Kidney epithelial cell (primary cell): Measurements from ENCODE around the gene CIZ1. TPM values are rescaled to one million over a fixed set of nuclear protein-coding genes. Genes with fewer than 3 reads are reported as not detected.
"Not testable (repeated sequence)": the region's sequence is repeated elsewhere in the genome, so short reads cannot be mapped to it uniquely, and the experiment has no call there.

Source experiments
- DNase-seq: peaks from one replicate; pipeline ENCODE4 v3.0.0-alpha.2; 2010; ENCODE audit warnings: low read depth
- H3K27me3 ChIP-seq: 2 replicates; pipeline ENCODE4 v1.6.0; 2011; ENCODE audit warnings: low read length; ENCODE audit not compliant: control insufficient read depth, insufficient read depth
- H3K36me3 ChIP-seq: 2 replicates; pipeline ENCODE4 v1.5.1; 2011; ENCODE audit warnings: low read length; ENCODE audit not compliant: control insufficient read depth, insufficient read depth
- H3K4me3 ChIP-seq: 2 replicates; pipeline ENCODE4 v1.5.1; 2011; ENCODE audit warnings: low read depth, mild to moderate bottlenecking, control low read depth, low read length
- CTCF ChIP-seq: IDR thresholded peaks from 2 replicates; pipeline ENCODE4 v1.5.1; 2011; ENCODE audit warnings: mild to moderate bottlenecking, moderate library complexity, low read length, control low read depth, inconsistent platforms; ENCODE audit not compliant: insufficient read depth, poor library complexity, severe bottlenecking
- total RNA-seq: library from RNA; depleted of rRNA; stranded (reverse); fragments of >200 nt; gene quantifications from 2 replicates; pipeline ENCODE4 v1.2.3, GENCODE V29; 2015

The CIZ1 gene
- total RNA-seq, 1 donor from 2014 or later: 56.9 TPM

GRCh38 chr9:128136816-128137793, 54.3 kb downstream of the CIZ1 start:
- Histone ChIP-seq H3K4me3 (no peak overlapping the region), H3K27me3 (peaks cover 10% of the 10 kb centered on the region), H3K36me3 (no peaks in the 10 kb centered on the region)
- no peak for TF ChIP-seq CTCF
- DNase-seq: peak; percentile 81

GRCh38 chr9:128135561-128135960, 55.8 kb downstream of the CIZ1 start:
- peaks cover 10% of the 10 kb centered on the region for H3K27me3 ChIP-seq
- not testable (repeated sequence) for H3K4me3 ChIP-seq, H3K36me3 ChIP-seq, DNase-seq

- H3K36me3 ChIP-seq, H3K27me3 ChIP-seq, H3K4me3 ChIP-seq, DNase-seq: not testable (repeated sequence)
Observed at GRCh38 chr9:128132139-128132538, 59.2 kb downstream of the CIZ1 start.

GRCh38 chr9:128131346-128131745, 60.0 kb downstream of the CIZ1 start:
- not testable (repeated sequence) for H3K27me3 ChIP-seq, H3K4me3 ChIP-seq, H3K36me3 ChIP-seq, DNase-seq

- not testable (repeated sequence) for H3K36me3 ChIP-seq, H3K4me3 ChIP-seq, DNase-seq, H3K27me3 ChIP-seq
Observed at GRCh38 chr9:128130651-128131050, 60.7 kb downstream of the CIZ1 start.

- not testable (repeated sequence) for DNase-seq, H3K36me3 ChIP-seq, H3K4me3 ChIP-seq, H3K27me3 ChIP-seq
Observed at GRCh38 chr9:128129976-128130590, 61.3 kb downstream of the CIZ1 start.

GRCh38 chr9:128128836-128129590, 62.4 kb downstream of the CIZ1 start:
- no peaks in the 10 kb centered on the region for H3K36me3 ChIP-seq
- no peak for DNase-seq
- no peaks in the 10 kb centered on the region for H3K27me3 ChIP-seq
- TF ChIP-seq CTCF: no peak
- peak overlapping the region; percentile 80 for H3K4me3 ChIP-seq
